ENCODE results near the gene KRT9.

KRT9 gene

GRCh38 chr17:41539071-41539492, 32.8 kb downstream of the KRT9 start:
- DNase-seq (ENCODE audit: extremely low read depth, low read depth), result no peak
- TF ChIP-seq CTCF (IDR thresholded peaks at IDR 0.05; ENCODE audit: low read depth, low read length), result no peak

GRCh38 chr17:41538565-41538991, 33.3 kb downstream of the KRT9 start:
- no peak for DNase-seq (ENCODE audit: extremely low read depth, low read depth)
- TF ChIP-seq CTCF (IDR thresholded peaks at IDR 0.05; ENCODE audit: low read depth, low read length), result no peak

- no peak for TF ChIP-seq CTCF (IDR thresholded peaks at IDR 0.05; ENCODE audit: low read depth, low read length)
- no peak for DNase-seq (ENCODE audit: extremely low read depth, low read depth)
Observed at GRCh38 chr17:41537990-41538389, 33.9 kb downstream of the KRT9 start.

- DNase-seq (ENCODE audit: extremely low read depth, low read depth), result no peak
Observed at GRCh38 chr17:41537614-41537954, 34.3 kb downstream of the KRT9 start.

GRCh38 chr17:41536741-41537613, 34.9 kb downstream of the KRT9 start:
- no peak for TF ChIP-seq CTCF (IDR thresholded peaks at IDR 0.05; ENCODE audit: low read depth, low read length)
- no peak for DNase-seq (ENCODE audit: extremely low read depth, low read depth)

More at GRCh38 chr17:41537614-41537954, 34.3 kb downstream of the KRT9 start:
- no peak for TF ChIP-seq CTCF (IDR thresholded peaks at IDR 0.05; ENCODE audit: low read depth, low read length)

GRCh38 chr17:41535764-41536481, 35.9 kb downstream of the KRT9 start:
- no peak for DNase-seq (ENCODE audit: extremely low read depth, low read depth)
- no peak for TF ChIP-seq CTCF (IDR thresholded peaks at IDR 0.05; ENCODE audit: low read depth, low read length)
